CD4-positive, alpha-beta T cell (primary cell): ENCODE results near the gene MYO7B. TPM values are rescaled to one million over a fixed set of nuclear protein-coding genes. Genes with fewer than 3 reads are reported as not detected.

Experiments
- ATAC-seq: fragments of 200-7000 bp; cut with Tn5 transposase; one replicate; pipeline ENCODE4 v1.10.0; 2022; ENCODE audit warnings: mild to moderate bottlenecking; ENCODE audit not compliant: poor library complexity
- CTCF ChIA-PET: fragments of 350-600 bp; sonication (Branson Sonifier 250); formaldehyde crosslinking; loops from one replicate; lab custom pipeline; 2021; ENCODE audit warnings: antibody characterized with exemption, inconsistent platforms; lab: Charles Lee
- POLR2A ChIA-PET: fragments of 350-600 bp; sonication (Branson Sonifier 250); formaldehyde crosslinking; loops from one replicate; lab custom pipeline; 2021; ENCODE audit warnings: antibody characterized with exemption, inconsistent platforms; lab: Charles Lee
- DNase-seq, 14 experiments: peaks; one replicate each; pipeline ENCODE4 v3.0.0-alpha.2; 2013 to 2020; ENCODE audit warnings: mixed read lengths in 2 of 14
- H3K27ac ChIP-seq, 2 donors: one replicate each; pipeline versions ENCODE4 v1.5.1 to v1.7.0; 2013; ENCODE audit warnings: low read length in 2 of 2, low read depth in 1 of 2, mild to moderate bottlenecking in 1 of 2
- H3K27me3 ChIP-seq, 2 experiments: 1 replicate in 1 of 2; 2 replicates in 1 of 2; pipeline versions ENCODE4 v1.6.1 to v1.7.0; 2013; ENCODE audit warnings: low read length in 2 of 2, control low read depth in 1 of 2, mild to moderate bottlenecking in 1 of 2, moderate library complexity in 1 of 2; ENCODE audit not compliant: insufficient read depth in 2 of 2, control insufficient read depth in 1 of 2
- H3K36me3 ChIP-seq: one replicate; pipeline ENCODE4 v1.6.1; 2013; ENCODE audit warnings: low read length, control low read depth; ENCODE audit not compliant: insufficient read depth
- H3K4me1 ChIP-seq: one replicate; pipeline ENCODE4 v1.6.1; 2013; ENCODE audit warnings: low read length, control low read depth; ENCODE audit not compliant: insufficient read depth
- H3K4me3 ChIP-seq: one replicate; pipeline ENCODE4 v1.5.1; 2013; ENCODE audit warnings: mild to moderate bottlenecking, low read length, moderate library complexity
- H3K9me3 ChIP-seq, 2 experiments: 1 replicate in 1 of 2; 2 replicates in 1 of 2; pipeline versions ENCODE4 v1.6.1 to v1.7.0; 2013; ENCODE audit warnings: low read length in 2 of 2, mild to moderate bottlenecking in 2 of 2, control low read depth in 1 of 2, moderate library complexity in 1 of 2; ENCODE audit not compliant: control insufficient read depth in 1 of 2, insufficient read depth in 1 of 2
- H3K27ac Mint-ChIP-seq: one replicate; pipeline ENCODE4 v1.8.0; 2020; ENCODE audit warnings: mixed read lengths
- H3K27me3 Mint-ChIP-seq: one replicate; pipeline ENCODE4 v1.8.0; 2021; ENCODE audit warnings: mixed read lengths
- H3K36me3 Mint-ChIP-seq: one replicate; pipeline ENCODE4 v1.8.0; 2021; ENCODE audit warnings: low read depth, mixed read lengths
- H3K4me1 Mint-ChIP-seq: one replicate; pipeline ENCODE4 v1.8.0; 2021; ENCODE audit warnings: low read depth, mixed read lengths
- H3K4me3 Mint-ChIP-seq: one replicate; pipeline ENCODE4 v1.8.0; 2020; ENCODE audit warnings: mild to moderate bottlenecking, mixed read lengths
- H3K9me3 Mint-ChIP-seq: one replicate; pipeline ENCODE4 v1.8.0; 2020; ENCODE audit warnings: mixed read lengths
- CTCF ChIP-seq: fragments of 200-600 bp; IDR thresholded peaks from one replicate; pipeline ENCODE4 v1.8.0; 2022; ENCODE audit warnings: antibody characterized with exemption, mild to moderate bottlenecking
- intact Hi-C, 2 experiments: fragments of 100-400 bp; cut with DNase I in 1 of 2; cut with micrococcal nuclease in 1 of 2; formaldehyde crosslinking; loops; one replicate each; pipeline versions ENCODE4 v1.15.1 to v1.9.0; 2023 to 2025; cut with DNase I, micrococcal nuclease
- total RNA-seq, 174 experiments: library from RNA in 2 of 174; stranded (reverse) in 2 of 174; gene quantifications; one replicate each; pipeline ENCODE4 v1.2.3 and lab custom pipeline; 2021 to 2026

MYO7B gene
- total RNA-seq, 2 experiments from 2014 or later, result 0.05 to 0.14 TPM

DNA sequence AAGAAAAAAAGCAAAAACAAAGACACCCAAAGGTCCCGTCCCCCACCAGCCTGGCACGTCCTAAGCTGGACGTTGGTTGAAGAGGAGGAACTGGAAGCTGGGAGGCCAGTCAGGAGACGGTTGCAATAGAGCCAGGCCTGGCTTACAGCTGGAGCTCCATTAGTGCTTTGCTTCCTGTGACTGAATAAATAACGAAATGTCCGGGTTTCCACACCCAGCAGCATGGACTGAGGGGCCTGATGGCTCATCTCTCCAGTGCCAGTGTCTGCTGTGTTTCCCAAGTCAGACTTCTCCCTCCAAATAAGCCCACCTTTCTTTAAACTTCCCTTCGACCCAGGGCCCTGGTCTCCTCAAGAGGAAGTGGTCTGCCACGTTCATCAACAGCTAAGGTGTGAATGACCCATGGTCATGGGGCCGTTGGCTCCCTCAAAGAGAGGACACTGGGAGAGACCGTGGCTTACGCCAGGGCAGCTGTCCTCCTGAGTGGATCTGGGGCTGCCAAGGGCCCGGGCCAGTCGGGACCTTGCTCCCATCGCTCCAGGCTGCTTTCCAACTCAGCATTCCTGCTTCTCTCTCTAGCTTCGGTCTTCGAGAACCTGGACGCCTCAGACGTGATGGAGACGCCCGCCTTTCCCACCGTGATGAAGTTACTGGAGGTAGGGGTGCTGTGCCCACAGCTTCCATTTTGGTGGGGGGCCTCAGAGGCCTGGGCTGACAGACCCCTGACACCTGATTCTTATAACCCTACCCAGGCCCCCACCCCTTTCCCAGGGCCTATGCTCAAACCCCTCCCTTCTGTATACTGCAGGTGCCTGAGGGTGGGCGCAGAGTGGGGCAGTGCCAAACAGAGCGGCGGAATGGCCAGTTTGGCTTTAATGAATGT is 44.9 kb downstream of the MYO7B start:
- H3K27ac ChIP-seq, result no peak overlapping the region
- H3K9me3 ChIP-seq, result no peaks in the 10 kb centered on the region
- intact Hi-C loops, result no loop called here
- H3K4me3 ChIP-seq, result no peak overlapping the region
- no peaks in the 10 kb centered on the region for H3K36me3 Mint-ChIP-seq
- no peak overlapping the region for H3K4me3 Mint-ChIP-seq
- TF ChIP-seq CTCF, result no peak
- POLR2A ChIA-PET, result no interaction called here
- no peaks in the 10 kb centered on the region for H3K36me3 ChIP-seq
- ATAC-seq (no peak), DNase-seq (no peak)
- no peaks in the 10 kb centered on the region for H3K27me3 Mint-ChIP-seq
- CTCF ChIA-PET, result interaction anchor here (1.2 kb wide), 1 partner anchor 11 kb away, joined by 3 read pairs; no protein-coding TSS in a partner anchor
- peaks cover 9% of the 10 kb centered on the region for H3K4me1 Mint-ChIP-seq
- H3K27me3 ChIP-seq, result no peaks in the 10 kb centered on the region
- no peaks in the 10 kb centered on the region for H3K9me3 Mint-ChIP-seq
- H3K4me1 ChIP-seq, result peaks cover 2% of the 10 kb centered on the region
- H3K27ac Mint-ChIP-seq, result no peak overlapping the region

GRCh38 chr2:127581050-127581345 is 45.5 kb downstream of the MYO7B start:
- no peaks in the 10 kb centered on the region for H3K4me1 ChIP-seq
- ATAC-seq (no peak), DNase-seq (no peak)
- TF ChIP-seq CTCF, result no peak
- H3K27me3 Mint-ChIP-seq, result no peaks in the 10 kb centered on the region
- no peaks in the 10 kb centered on the region for H3K9me3 ChIP-seq
- H3K4me3 ChIP-seq, result no peak overlapping the region
- intact Hi-C loops, result no loop called here
- no peak overlapping the region for H3K27ac Mint-ChIP-seq
- H3K27ac ChIP-seq, result no peak overlapping the region
- H3K36me3 ChIP-seq, result no peaks in the 10 kb centered on the region
- ChIA-PET CTCF (interaction anchor here (1.2 kb wide), 1 partner anchor 10 kb away, joined by 3 read pairs; no protein-coding TSS in a partner anchor), POLR2A (no interaction called here)
- H3K9me3 Mint-ChIP-seq, result no peaks in the 10 kb centered on the region
- H3K4me1 Mint-ChIP-seq, result peaks cover 3% of the 10 kb centered on the region
- H3K36me3 Mint-ChIP-seq, result no peaks in the 10 kb centered on the region
- no peaks in the 10 kb centered on the region for H3K27me3 ChIP-seq
- no peak overlapping the region for H3K4me3 Mint-ChIP-seq

- intact Hi-C loops, result no loop called here
- CTCF ChIA-PET, result no interaction called here
- no peaks in the 10 kb centered on the region for H3K9me3 Mint-ChIP-seq
Observed at GRCh38 chr2:127581516-127582490, 46.3 kb downstream of the MYO7B start.

More at GRCh38 chr2:127581516-127582490, 46.3 kb downstream of the MYO7B start:
- Histone ChIP-seq H3K27ac (no peak overlapping the region), H3K36me3 (no peaks in the 10 kb centered on the region), H3K9me3 (no peaks in the 10 kb centered on the region), H3K4me3 (no peak overlapping the region), H3K4me1 (no peaks in the 10 kb centered on the region), H3K27me3 (no peaks in the 10 kb centered on the region)
- Mint-ChIP-seq H3K4me1 (no peaks in the 10 kb centered on the region), H3K27ac (no peak overlapping the region), H3K4me3 (no peak overlapping the region), H3K27me3 (no peaks in the 10 kb centered on the region), H3K36me3 (no peaks in the 10 kb centered on the region)
- no peak for ATAC-seq
- POLR2A ChIA-PET, result no interaction called here
- no peak for DNase-seq
- TF ChIP-seq CTCF, result no peak
